GM18858 (cell line): Measurements from ENCODE around the gene NID2.

ENCODE experiments used
- ATAC-seq: cut with Tn5 transposase; IDR thresholded peaks from one replicate; pipeline ENCODE4 v1.9.1; 2021; ENCODE audit not compliant: unreplicated experiment

The NID2 gene

GRCh38 chr14:51967521-51967920 lies 101.3 kb downstream of the NID2 start:
- ATAC-seq = no peak

GRCh38 chr14:51963286-51963685 lies 105.6 kb downstream of the NID2 start:
- ATAC-seq = no peak

GRCh38 chr14:51962711-51963110 lies 106.1 kb downstream of the NID2 start:
- no peak for ATAC-seq

GRCh38 chr14:51960866-51961265 lies 108.0 kb downstream of the NID2 start:
- ATAC-seq = no peak

- no peak for ATAC-seq
Observed at GRCh38 chr14:51959928-51960327, 108.9 kb downstream of the NID2 start.

GRCh38 chr14:51957950-51958349 lies 110.9 kb downstream of the NID2 start:
- ATAC-seq = no peak
